ENCODE measurements around the gene FALEC.
"Not testable (repeated sequence)": the region's sequence is repeated elsewhere in the genome, so short reads cannot be mapped to it uniquely, and the experiment has no call there.

The FALEC gene

DNA sequence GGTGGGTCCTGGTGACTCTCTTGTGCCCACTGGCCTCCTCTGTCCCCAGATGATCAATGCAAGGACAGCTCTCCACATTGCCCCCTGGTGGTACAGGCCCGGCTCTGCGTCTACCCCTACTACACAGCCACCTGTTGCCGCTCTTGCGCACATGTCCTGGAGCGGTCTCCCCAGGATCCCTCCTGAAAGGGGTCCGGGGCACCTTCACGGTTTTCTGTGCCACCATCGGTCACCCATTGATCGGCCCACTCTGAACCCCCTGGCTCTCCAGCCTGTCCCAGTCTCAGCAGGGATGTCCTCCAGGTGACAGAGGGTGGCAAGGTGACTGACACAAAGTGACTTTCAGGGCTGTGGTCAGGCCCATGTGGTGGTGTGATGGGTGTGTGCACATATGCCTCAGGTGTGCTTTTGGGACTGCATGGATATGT is 44.5 kb downstream of the FALEC start:
- peak; percentile 70 to 82 for DNase-seq

DNA sequence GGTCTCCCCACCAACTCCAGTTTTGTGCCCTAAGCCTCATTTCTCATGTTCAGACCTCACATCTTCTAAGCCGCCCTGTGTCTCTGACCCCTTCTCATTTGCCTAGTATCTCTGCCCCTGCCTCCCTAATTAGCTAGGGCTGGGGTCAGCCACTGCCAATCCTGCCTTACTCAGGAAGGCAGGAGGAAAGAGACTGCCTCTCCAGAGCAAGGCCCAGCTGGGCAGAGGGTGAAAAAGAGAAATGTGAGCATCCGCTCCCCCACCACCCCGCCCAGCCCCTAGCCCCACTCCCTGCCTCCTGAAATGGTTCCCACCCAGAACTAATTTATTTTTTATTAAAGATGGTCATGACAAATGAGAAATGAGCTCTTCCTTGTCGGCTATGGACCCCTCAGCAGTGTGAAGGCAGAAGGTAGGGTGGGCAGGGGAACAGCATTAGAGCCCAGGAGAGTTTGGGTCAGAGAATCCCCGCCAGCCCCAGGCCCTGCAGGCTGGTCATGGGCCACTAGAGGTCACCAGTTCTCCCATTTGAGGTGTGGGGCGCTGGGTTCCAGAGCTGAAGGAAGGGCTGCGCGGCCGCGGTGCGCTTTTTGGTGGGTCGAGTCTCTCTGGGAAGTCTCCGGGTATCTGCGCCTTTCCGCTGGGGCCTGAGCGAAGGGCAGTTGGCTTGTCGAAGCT is 45.2 kb downstream of the FALEC start:
- DNase-seq, result peak; percentile 92

DNA sequence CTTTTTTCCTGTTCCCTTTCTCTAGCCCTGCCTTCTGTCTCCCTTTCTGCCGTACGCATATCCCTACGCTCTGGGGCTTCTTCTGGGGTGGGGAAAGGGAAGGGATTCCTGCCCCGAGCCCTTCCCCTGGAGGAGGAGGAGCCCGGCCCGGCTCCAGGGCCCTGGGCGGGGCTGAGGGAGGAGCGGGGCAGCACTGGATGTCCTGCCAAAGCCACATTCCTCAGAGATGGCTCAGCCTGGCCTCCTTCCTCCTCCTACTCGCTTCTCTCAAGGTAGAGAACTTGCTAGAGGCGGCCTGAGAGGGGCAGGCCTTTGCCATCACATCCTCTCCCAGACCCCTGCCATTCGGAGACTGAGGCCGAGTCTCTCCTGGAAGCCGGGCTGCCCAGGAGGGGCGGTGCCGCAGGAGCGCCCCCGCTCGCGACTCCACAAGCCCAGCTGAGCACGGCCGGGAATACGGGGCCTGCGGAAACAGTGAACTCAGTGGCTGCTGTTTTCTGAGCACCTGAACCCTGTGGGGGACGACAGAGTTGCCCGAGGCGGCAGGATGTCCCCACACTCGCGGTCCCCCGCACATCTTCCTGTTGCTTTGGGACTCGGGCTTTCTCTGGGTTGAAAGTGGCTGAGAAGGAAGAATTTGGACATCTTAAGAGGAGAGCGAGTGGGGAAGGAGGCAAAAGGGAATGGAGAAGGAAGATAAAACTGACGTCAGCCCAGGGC is 45.9 kb downstream of the FALEC start:
- DNase-seq, result peak; percentile 91 to 92

DNA sequence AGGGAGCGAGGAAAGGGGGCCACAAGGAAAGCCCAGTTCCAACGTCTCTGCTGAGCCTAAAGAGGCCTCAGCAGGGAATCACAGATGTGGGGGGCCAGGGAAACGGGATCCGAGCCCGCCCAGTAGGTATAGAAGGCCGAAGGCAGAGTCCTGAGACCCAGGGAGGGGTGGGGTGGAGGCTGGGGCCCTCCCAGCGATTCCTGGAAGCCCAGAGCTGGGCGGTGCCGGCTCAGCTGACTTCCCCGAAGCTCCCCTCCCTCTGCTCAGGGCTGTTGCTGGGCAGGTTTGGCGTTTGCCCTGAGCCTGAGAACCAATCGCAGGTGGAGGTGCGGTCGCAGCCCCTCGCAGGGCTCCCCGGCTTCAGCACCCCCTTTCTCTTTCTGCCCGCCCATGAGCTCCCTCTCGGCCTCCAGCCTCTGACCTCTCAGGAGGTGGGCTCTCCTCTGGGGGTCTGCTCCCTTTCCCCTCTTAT is 46.5 kb downstream of the FALEC start:
- DNase-seq, result peak; percentile 88 to 93

DNA sequence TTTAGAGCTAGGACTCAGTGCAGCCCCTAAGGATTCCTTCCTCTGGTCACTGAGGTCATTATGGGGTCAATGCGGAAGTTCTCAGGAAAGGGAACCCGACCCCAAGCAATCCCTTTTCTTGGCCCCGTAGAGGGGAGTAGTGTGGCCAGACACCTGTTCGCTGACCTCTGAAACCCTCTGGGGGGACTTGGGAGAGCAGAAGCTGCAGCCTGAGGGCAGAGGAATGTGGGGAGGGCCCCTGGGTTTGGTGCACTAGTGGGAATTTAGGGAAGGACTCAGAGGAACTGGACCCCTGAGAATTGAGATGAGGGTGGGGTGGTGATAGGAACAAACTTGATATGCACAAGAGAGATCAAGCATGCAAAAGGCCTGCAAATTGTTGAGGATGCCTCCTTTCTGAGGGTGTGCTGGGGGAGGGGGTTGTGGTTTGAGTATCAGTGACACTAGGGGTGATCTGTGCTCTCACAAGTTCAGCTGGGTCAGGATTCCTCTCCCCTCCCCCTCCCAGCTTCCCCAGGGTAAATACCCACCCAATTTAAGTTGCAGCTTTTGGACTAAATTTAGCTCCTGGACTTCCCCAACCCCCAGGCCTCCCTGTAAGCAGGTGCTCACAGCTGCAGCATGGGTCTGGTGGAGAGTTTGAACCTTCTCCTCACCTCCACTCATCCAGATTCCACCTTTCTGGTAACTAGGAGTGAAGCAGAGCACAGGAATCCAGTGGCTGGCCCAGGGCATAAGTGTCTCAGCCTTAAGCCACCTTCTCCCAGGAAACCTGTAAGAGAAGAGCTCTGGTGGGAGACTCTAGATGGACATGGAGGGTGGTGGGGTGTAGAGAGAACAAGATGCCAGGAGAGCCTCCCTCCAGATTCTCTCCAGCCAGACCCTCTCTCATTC is 47.1 kb downstream of the FALEC start:
- no peak for DNase-seq

DNA sequence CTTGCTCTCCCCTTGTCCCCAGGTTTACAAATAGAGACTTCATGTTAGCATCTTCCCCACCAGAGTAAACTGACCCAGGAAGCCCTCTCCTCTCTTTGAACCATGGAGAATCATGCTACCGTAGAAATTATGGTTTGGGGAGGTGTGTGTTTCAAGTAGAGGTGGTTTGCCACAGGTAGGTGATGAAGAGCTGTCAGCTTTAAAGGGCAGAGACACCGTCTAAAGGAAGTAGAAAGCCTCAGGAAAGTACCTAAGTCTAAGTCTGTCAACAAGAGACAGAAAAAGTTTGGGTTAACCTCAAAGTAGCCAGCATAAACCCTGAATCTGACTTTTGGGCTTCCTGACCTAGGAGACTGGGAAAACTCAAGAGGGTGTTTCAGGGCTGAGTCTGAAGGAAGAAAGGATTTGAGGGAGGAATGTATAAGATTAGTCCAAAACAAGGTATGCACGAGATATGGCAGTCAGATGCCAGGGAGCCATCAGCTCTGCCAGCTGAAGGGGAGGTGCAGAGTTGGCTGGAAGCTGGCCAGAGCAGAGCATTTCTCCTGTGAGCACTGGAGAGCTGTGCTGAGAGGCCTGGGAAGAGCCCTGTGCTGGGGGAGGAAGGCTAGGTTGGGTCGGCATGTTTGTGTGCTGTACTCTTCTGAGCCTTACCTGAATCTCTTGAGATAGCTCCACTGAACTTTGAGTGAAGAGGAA is 47.9 kb downstream of the FALEC start:
- peak in 1 of 2 experiments; percentile 51 for DNase-seq

DNA sequence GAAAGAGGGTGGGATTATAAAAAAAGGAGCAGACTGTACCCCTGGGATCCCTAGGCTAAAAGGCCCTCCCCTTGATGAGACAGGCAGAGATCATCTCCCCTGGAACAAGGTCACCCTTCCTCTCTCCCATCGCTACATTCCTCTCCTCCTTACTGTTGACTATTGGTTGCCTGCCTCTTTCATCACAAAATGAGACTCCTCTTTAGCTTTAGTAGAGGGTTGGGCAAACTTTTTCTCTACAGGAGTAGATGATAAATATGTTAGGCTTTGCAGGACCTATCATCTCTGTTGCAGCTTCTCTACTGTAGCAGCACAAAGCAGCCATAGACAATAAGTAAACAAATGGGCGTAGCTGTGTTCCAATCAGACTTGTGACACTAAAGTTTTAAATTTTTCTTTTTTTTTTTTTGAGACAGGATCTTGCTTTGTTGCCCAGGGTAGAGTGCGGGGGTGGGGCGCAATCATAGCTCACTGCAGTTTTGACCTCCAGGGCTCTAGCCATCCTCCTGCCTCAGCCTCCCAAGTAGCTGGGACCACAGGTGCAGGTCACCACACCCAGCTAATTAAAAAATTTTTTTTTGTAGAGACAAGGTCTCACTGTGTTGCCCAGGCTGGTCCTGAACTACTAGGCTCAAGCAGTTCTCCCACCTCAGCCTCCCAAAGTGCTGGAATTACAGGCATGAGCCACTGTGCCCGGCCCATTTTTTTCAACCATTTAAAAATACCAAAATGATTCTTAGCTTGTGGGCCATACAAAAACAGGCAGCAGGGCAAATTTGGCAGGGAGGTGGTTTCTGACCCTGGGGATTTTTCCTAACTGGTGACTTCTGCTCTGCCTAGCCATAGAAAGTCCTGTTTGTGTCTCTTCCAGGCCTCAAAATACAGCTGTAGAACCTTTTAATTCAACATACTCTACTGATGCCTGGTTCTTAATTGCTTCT is 48.8 kb downstream of the FALEC start:
- no peak for DNase-seq

DNA sequence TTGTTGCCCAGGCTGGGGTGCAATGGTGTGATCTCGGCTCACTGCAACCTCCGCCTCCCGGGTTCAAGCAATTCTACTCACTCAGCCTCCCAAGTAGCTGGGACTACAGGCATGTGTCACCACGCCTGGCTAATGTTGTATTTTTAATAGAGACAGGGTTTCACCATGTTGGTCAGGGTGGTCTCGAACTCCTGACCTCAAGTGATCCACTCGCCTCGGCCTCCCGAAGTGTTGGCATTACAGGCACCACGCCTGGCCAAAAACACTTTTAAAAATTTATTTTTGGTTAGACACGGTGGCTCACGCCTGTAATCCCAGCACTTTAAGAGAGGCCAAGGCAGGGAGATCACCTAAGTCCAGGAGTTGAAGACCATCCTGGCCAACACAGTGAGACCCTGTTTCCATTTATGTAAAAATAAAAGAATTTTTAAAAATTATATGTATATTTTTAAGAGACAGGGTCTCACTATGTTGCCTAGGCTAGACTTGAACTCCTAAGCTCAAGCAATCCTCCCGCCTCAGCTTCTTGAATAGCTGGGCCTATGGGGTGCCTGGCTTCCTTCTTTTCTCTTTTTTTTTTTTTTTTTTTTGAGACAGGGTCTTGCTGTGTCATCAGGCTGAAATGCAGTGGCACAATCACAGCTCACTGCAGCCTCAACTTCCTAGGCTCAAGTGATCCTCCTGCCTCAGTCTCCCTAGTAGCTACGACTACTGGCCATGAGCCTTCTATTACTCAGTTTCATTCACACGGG is 49.9 kb downstream of the FALEC start:
- not testable (repeated sequence) for DNase-seq

DNA sequence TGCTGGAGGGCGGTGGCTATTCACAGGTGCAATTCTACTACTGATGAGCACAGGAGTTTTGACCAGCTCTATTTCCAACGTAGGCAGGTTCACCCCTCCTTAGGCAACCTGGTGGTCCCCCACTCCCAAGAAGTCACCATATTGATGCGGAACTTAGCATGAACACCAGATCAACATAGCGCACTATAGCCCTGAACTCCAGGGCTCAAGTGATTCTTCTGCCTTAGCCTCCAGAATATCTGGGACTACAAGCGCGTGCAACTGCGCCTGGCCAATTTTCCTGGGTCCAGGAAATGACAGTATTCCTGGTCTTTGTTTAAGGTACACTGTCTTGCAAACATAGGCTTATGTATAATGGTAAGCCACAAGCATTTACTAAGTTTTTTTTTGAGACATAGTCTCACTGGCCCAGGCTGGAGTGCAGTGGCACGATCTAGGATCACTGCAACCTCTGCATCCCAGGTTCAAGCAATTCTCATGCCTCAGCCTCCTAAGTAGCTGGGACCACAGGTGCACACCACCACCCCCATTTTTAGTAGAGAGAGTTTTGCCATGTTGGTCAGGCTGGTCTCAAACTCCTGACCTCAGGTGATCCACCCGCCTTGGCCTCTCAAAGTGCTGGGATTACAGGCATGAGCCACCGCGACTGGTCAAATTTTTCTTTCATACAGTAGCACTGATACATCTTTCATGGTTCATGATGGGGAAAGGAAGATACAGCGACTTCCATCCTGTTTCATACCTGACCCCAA is 51.2 kb downstream of the FALEC start:
- DNase-seq, result no peak

DNA sequence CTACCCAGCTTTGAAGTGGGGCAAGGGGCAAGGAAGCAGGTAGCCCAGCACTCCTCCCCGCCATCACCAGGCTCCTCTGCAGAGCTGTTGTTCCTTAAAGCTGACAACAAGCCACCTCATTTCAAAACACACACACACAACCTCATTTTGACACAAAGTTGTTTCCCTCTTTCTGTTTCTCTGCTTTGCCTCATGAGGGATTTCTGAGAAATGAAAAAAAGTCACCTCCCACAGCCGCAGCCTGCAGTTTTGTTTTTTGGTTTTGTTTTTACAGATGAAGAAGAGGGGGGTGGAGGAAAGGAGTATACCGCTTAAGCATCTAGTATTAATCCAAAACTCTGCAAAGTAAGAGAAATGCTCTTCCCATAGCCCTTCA is 51.8 kb downstream of the FALEC start:
- no peak for DNase-seq

DNA sequence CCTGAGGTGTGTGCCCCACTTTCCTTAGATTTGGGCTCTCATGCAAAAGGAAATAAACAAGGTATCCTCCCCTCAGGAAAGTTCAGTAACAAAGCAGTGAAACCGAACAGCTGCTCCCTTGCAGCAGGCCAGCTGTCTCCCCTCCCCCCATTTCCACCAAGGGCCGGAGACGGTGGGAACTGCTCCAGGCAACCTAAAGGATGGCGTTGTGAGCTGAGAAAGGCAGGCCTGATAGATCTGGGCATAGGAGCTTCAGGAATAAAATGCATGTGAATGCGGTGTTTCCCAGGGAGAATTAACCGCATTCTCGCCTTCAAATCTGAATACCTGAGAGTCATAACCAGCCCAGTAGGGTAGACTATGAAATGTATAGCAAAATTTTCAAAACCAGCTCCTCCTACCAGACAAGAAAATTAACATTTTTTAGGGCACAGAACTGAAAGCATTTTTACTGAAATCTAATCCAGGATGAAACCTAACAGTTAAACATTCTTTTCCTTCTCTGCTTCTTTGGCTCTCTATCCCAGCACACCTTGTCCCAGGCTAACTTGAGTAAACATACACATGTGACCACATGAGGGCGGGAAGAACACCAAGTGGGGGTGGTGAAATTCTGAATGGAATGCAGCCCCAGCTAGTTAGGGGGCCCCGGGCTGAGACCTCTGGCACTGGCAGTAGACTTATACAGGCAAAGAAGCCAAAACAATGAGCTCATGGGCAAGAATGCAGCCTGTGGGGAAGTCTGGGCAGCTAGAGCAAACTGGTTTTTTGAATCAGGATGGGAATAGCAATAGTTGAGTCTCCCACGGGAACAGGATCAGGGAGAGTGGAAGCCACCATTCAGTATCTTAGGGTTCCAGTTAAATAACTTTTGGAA is 52.4 kb downstream of the FALEC start:
- DNase-seq, result peak; percentile 68 to 72

DNA sequence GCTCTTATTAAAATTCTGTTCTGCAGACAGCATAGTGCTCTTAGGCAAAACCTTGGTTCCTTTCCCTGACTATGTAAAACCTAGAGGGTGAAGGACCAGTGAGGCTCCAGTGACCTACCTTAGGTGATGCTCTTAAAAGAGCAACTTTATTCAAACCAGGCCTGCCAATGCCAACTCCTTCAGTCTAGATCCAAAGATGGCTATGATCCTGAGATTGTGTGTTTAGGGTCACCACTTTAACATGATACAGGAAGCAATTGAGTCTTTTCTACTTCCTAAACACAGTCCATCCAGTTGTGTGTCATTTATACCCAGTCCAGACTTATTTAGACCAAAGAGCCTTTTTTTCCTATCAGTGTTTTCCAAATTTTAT is 53.0 kb downstream of the FALEC start:
- DNase-seq, result no peak

DNA sequence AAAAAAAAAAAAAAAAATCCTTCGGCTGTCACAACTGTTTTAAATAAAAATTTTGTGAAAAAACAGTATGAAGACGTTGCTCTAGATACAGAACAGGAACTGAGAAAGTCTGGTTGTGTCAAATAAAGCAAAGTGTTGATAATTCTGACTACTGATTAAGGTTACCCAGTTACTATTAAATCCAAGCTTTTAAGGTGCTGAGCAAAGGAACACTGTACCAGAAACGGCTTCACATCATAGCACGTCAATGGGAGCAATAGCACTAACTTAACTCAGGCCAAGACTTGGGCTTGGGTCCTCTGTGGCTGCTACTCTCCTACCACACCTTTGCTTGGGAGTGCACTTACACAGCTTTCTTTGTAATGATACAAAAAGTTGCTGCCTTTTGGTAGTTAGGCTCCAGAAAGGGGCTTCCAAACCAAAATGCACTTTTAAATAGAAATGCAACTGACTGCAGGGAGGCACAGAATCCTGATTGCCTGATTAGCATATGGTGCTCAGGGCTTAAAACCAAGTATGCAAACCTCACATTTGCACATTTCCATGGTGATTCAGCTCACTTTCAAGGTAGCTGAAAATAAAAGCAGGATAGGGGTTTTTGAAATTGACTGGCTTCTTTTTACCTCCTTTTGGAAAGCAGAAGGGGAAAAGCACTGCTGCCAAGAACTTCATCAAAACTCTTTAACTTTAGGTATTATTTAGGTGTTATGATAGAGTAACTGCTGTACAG is 57.5 kb downstream of the FALEC start:
- DNase-seq, result no peak

DNA sequence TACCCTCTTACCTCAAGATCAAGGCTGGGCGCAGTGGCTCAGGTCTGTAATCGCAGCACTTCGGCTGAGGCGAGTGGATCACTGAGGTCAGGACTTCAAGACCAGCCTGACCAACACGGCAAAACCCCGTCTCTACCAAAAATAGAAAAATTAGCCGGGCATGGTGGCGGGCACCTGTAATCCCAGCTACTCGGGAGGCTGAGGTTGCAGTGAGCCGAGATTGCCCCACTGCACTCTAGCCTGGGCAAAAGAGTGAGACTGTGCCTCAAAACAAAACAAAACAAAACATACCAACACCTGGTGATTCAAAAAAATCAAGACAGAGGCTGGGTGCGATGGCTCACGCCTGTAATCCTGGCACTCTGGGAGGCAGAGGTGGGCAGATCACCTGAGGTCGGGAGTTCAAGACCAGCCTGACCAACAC is 58.1 kb downstream of the FALEC start:
- DNase-seq, result not testable (repeated sequence)

DNA sequence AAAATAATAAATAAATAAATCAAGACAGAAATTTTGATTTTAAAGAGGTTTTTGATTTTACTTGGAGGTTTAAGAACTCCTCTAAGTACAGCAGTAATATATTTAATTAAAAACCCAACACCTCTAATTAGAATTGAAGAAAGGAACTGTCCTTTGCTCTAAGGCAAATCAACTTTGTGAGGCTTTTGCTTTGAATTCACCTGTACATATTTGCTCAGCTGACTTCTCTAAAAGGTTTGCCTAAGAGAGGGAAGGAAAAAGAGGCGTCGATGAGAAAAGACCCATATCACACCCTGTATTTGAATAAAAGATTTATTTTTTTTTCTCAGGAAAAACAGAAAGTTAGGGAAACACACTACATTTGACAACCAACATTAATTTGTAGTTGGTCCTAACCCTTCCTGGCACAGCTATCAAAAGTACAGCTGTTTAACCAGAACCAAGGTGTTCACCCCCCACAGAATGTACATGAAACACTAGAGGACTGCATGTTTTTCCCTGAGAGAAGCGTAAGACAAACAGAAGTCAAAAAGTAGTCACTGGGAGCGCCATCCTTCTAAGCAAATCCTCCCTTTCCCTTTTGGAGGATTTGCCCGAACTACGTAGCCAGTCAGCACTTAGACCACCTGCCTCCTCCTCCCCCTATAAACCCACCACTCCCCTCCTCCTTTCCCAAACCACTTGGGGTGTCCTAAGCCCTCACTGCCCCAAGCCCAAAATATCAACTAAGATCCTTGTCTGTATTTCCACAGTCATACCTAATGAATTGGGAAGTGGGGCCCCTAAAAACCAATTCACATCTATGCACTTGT is 58.9 kb downstream of the FALEC start:
- no peak for DNase-seq

DNA sequence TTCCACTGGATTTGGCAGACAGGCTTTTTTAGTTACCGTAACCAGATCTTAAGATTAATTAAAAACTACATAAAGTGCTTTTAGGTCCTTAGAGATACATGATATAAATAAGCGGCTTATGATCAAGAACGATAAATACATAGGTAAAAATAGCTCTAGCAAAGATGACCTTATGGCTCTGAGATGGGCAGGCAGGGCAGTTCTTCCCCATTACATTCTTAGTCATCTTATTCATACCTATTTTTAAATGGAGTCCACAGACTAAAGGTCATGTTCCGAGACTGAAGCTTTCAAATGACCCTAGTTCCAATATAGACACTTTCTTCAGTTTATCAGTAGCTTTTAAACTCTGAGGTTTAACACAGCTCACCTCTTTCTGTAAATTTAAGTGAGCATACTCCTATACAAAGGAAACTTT is 59.5 kb downstream of the FALEC start:
- DNase-seq, result no peak
